HepG2 (cell line): Measurements from ENCODE around the gene GCN1. TPM values are rescaled to one million over a fixed set of nuclear protein-coding genes. Genes with fewer than 3 reads are reported as not detected.

Experiments used
- ATM ChIP-seq: fragments of 450-650 bp; IDR thresholded peaks from 2 replicates; pipeline ENCODE4 v1.7.1; 2017; ENCODE audit warnings: mild to moderate bottlenecking, borderline replicate concordance
- FOXA1 ChIP-seq, 2 experiments: fragments of 450-650 bp in 1 of 2; sonication (generic) in 1 of 2; formaldehyde crosslinking in 1 of 2; IDR thresholded peaks; 2 replicates each; pipeline versions ENCODE4 v1.4.0 to v1.6.1; 2016 to 2020; ENCODE audit warnings: missing genetic modification reagents in 1 of 2
- MXI1 ChIP-seq: IDR thresholded peaks from 3 replicates; pipeline ENCODE4 v1.6.1; 2012; ENCODE audit warnings: low read depth, low read length, inconsistent platforms, borderline replicate concordance
- SAP130 ChIP-seq: IDR thresholded peaks from 2 replicates; pipeline ENCODE4 v1.6.1; 2016; ENCODE audit warnings: low read depth
- SKI ChIP-seq: fragments of 450-650 bp; IDR thresholded peaks from one replicate; pipeline ENCODE4 v1.6.1; 2018; ENCODE audit warnings: mild to moderate bottlenecking; ENCODE audit not compliant: partially characterized antibody
- TEAD3 ChIP-seq: optimal IDR thresholded peaks from 2 replicates; pipeline ENCODE3; 2016; ENCODE audit warnings: borderline replicate concordance
- ZNF550 ChIP-seq: sonication (generic); formaldehyde crosslinking; IDR thresholded peaks from 2 replicates; pipeline ENCODE4 v1.4.0; 2020; ENCODE audit warnings: mild to moderate bottlenecking, missing genetic modification reagents, borderline replicate concordance
- ZNF672 ChIP-seq: sonication (generic); formaldehyde crosslinking; IDR thresholded peaks from 2 replicates; pipeline ENCODE4 v1.8.1; 2022; ENCODE audit warnings: missing genetic modification reagents
- polyA plus RNA-seq, 8 experiments: library from polyadenylated mRNA; depleted of rRNA in 3 of 8; stranded (reverse) in 7 of 8; unstranded in 1 of 8; fragments of >200 nt; fragmentation: Illumina TruSeq in 4 of 8; extraction: Trizol in 4 of 8; gene quantifications; 2 replicates each; pipeline versions ENCODE4 v1.2.1 to v1.2.3, GENCODE V29; 2011 to 2016; ENCODE audit warnings: low read depth in 4 of 8, missing spikeins in 1 of 8, mixed read lengths in 1 of 8; ENCODE audit not compliant: insufficient read depth in 1 of 8
- total RNA-seq, 5 experiments: library from RNA; depleted of rRNA; stranded (reverse); fragments of >200 nt; fragmentation: Illumina TruSeq; extraction: Trizol; gene quantifications; 2 replicates each; pipeline ENCODE4 v1.2.3, GENCODE V29; 2016; ENCODE audit warnings: low read depth in 1 of 5
- TF ChIP-seq, protein P1 (sequence below): sonication (generic); formaldehyde crosslinking; conservative IDR thresholded peaks from 2 replicates; pipeline ENCODE4 v1.4.0; 2020; ENCODE audit warnings: missing genetic modification reagents
- TF ChIP-seq, protein P2 (sequence below): sonication (generic); formaldehyde crosslinking; conservative IDR thresholded peaks from 2 replicates; pipeline ENCODE4 v1.4.0; 2020; ENCODE audit warnings: mild to moderate bottlenecking, missing genetic modification reagents, moderate library complexity
- TF ChIP-seq, protein P3 (sequence below): sonication (generic); formaldehyde crosslinking; IDR thresholded peaks from 2 replicates; pipeline ENCODE4 v1.4.0; 2020; ENCODE audit warnings: missing genetic modification reagents, borderline replicate concordance
- TF ChIP-seq, protein P4 (sequence below): sonication (generic); formaldehyde crosslinking; IDR thresholded peaks from 2 replicates; pipeline ENCODE4 v1.8.1; 2022; ENCODE audit warnings: mild to moderate bottlenecking, missing genetic modification reagents
- TF ChIP-seq, protein P5 (sequence below), 2 experiments: IDR thresholded peaks; 2 replicates each; pipeline ENCODE4 v1.6.1; 2011 to 2012; ENCODE audit warnings: low read length in 2 of 2, borderline replicate concordance in 1 of 2, low read depth in 1 of 2, mild to moderate bottlenecking in 1 of 2, moderate library complexity in 1 of 2
- TF ChIP-seq, protein P6 (sequence below): IDR thresholded peaks from 2 replicates; pipeline ENCODE4 v1.6.1; 2012; ENCODE audit warnings: low read depth, low read length, improper control_type of control experiment

GCN1 gene
- total and polyA plus RNA-seq, 2 of the 13 experiments (the other 11 are each of a cell fraction or from before 2014, with no cell fraction given) = 58.2 to 83.0 TPM

DNA sequence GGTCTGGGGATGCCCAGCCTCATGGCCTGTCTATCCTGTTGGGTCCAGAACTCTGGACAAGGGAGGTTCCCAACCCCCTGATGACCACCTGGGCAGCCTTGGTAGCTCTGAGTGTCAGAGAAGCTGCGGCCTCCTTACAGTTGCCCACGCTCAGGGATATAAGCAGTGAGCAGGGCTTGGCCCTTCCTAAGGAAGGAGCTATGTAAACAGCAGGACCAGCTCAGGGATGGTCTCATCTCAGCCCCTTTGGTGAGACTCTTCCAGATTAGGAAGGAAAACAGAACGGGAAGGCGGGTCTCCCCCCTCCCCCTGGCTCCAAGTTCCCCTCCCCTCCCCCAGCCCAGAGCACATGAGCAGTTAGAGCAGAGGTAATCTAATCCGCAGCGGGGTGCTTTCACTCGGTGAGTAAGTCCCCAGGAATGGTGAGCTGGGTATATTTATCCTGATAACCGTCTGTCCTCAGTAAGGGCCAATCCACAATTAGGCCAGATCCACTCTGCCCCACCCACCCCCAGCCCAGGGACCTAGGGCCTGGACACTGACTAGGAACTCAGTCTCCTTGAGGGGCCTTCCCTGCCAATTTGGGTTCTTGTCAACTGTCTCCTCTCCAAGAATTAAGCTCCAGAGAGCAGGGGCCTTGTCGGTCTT is 35.9 kb upstream of the GCN1 start (continued):
- TF ChIP-seq SAP130 (peak; percentile 48), ZNF672 (CRISPR knock-in tag) (no peak), TEAD3 (CRISPR knock-in tag) (peak; percentile 77), FOXA1 (IDR thresholded peaks at IDR 0.05) (no peak), FOXA1 (CRISPR knock-in tag; IDR thresholded peaks at IDR 0.05) (0 out of 2 replicates have a peak, but pooled peaks have one; percentile 43), SKI (no peak), ZNF550 (CRISPR knock-in tag) (no peak), ATM (no peak), MXI1 (peak; percentile 12; the same call in 1 of the 3 replicates)
- TF ChIP-seq, protein P1, sequence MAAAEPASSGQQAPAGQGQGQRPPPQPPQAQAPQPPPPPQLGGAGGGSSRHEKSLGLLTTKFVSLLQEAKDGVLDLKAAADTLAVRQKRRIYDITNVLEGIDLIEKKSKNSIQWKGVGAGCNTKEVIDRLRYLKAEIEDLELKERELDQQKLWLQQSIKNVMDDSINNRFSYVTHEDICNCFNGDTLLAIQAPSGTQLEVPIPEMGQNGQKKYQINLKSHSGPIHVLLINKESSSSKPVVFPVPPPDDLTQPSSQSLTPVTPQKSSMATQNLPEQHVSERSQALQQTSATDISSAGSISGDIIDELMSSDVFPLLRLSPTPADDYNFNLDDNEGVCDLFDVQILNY = no peak
- TF ChIP-seq, protein P2, sequence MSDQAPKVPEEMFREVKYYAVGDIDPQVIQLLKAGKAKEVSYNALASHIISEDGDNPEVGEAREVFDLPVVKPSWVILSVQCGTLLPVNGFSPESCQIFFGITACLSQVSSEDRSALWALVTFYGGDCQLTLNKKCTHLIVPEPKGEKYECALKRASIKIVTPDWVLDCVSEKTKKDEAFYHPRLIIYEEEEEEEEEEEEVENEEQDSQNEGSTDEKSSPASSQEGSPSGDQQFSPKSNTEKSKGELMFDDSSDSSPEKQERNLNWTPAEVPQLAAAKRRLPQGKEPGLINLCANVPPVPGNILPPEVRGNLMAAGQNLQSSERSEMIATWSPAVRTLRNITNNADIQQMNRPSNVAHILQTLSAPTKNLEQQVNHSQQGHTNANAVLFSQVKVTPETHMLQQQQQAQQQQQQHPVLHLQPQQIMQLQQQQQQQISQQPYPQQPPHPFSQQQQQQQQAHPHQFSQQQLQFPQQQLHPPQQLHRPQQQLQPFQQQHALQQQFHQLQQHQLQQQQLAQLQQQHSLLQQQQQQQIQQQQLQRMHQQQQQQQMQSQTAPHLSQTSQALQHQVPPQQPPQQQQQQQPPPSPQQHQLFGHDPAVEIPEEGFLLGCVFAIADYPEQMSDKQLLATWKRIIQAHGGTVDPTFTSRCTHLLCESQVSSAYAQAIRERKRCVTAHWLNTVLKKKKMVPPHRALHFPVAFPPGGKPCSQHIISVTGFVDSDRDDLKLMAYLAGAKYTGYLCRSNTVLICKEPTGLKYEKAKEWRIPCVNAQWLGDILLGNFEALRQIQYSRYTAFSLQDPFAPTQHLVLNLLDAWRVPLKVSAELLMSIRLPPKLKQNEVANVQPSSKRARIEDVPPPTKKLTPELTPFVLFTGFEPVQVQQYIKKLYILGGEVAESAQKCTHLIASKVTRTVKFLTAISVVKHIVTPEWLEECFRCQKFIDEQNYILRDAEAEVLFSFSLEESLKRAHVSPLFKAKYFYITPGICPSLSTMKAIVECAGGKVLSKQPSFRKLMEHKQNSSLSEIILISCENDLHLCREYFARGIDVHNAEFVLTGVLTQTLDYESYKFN = peak; percentile 40; the same call in 1 of the 2 replicates
- TF ChIP-seq, protein P3, sequence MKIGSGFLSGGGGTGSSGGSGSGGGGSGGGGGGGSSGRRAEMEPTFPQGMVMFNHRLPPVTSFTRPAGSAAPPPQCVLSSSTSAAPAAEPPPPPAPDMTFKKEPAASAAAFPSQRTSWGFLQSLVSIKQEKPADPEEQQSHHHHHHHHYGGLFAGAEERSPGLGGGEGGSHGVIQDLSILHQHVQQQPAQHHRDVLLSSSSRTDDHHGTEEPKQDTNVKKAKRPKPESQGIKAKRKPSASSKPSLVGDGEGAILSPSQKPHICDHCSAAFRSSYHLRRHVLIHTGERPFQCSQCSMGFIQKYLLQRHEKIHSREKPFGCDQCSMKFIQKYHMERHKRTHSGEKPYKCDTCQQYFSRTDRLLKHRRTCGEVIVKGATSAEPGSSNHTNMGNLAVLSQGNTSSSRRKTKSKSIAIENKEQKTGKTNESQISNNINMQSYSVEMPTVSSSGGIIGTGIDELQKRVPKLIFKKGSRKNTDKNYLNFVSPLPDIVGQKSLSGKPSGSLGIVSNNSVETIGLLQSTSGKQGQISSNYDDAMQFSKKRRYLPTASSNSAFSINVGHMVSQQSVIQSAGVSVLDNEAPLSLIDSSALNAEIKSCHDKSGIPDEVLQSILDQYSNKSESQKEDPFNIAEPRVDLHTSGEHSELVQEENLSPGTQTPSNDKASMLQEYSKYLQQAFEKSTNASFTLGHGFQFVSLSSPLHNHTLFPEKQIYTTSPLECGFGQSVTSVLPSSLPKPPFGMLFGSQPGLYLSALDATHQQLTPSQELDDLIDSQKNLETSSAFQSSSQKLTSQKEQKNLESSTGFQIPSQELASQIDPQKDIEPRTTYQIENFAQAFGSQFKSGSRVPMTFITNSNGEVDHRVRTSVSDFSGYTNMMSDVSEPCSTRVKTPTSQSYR = peak; percentile 65; the same call in 1 of the 2 replicates
- TF ChIP-seq, protein P4, sequence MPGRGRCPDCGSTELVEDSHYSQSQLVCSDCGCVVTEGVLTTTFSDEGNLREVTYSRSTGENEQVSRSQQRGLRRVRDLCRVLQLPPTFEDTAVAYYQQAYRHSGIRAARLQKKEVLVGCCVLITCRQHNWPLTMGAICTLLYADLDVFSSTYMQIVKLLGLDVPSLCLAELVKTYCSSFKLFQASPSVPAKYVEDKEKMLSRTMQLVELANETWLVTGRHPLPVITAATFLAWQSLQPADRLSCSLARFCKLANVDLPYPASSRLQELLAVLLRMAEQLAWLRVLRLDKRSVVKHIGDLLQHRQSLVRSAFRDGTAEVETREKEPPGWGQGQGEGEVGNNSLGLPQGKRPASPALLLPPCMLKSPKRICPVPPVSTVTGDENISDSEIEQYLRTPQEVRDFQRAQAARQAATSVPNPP = no peak
- TF ChIP-seq, protein P5, sequence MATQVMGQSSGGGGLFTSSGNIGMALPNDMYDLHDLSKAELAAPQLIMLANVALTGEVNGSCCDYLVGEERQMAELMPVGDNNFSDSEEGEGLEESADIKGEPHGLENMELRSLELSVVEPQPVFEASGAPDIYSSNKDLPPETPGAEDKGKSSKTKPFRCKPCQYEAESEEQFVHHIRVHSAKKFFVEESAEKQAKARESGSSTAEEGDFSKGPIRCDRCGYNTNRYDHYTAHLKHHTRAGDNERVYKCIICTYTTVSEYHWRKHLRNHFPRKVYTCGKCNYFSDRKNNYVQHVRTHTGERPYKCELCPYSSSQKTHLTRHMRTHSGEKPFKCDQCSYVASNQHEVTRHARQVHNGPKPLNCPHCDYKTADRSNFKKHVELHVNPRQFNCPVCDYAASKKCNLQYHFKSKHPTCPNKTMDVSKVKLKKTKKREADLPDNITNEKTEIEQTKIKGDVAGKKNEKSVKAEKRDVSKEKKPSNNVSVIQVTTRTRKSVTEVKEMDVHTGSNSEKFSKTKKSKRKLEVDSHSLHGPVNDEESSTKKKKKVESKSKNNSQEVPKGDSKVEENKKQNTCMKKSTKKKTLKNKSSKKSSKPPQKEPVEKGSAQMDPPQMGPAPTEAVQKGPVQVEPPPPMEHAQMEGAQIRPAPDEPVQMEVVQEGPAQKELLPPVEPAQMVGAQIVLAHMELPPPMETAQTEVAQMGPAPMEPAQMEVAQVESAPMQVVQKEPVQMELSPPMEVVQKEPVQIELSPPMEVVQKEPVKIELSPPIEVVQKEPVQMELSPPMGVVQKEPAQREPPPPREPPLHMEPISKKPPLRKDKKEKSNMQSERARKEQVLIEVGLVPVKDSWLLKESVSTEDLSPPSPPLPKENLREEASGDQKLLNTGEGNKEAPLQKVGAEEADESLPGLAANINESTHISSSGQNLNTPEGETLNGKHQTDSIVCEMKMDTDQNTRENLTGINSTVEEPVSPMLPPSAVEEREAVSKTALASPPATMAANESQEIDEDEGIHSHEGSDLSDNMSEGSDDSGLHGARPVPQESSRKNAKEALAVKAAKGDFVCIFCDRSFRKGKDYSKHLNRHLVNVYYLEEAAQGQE (IDR thresholded peaks at IDR 0.05; ENCODE audit: borderline replicate concordance in 1 of 2, low read depth in 1 of 2, low read length in 2 of 2) = no peak
- TF ChIP-seq, protein P6, sequence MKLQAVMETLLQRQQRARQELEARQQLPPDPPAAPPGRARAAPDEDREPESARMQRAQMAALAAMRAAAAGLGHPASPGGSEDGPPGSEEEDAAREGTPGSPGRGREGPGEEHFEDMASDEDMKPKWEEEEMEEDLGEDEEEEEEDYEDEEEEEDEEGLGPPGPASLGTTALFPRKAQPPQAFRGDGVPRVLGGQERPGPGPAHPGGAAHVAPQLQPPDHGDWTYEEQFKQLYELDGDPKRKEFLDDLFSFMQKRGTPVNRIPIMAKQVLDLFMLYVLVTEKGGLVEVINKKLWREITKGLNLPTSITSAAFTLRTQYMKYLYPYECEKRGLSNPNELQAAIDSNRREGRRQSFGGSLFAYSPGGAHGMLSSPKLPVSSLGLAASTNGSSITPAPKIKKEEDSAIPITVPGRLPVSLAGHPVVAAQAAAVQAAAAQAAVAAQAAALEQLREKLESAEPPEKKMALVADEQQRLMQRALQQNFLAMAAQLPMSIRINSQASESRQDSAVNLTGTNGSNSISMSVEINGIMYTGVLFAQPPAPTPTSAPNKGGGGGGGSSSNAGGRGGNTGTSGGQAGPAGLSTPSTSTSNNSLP = peak; percentile 12; the same call in 1 of the 2 replicates
